Measurements from ENCODE around the gene TBXA2R.

Gene TBXA2R

GRCh38 chr19:3603121-3603811 is 3.4 kb downstream of the TBXA2R start:
- TF ChIP-seq CTCF (IDR thresholded peaks at IDR 0.05) = no peak

GRCh38 chr19:3601021-3601420 is 5.7 kb downstream of the TBXA2R start:
- no peak for TF ChIP-seq CTCF (IDR thresholded peaks at IDR 0.05)

- no peak for TF ChIP-seq CTCF (IDR thresholded peaks at IDR 0.05)
Measured at GRCh38 chr19:3599776-3600187, 6.9 kb downstream of the TBXA2R start.

- TF ChIP-seq CTCF (IDR thresholded peaks at IDR 0.05) = no peak
Measured at GRCh38 chr19:3595521-3596061, 11.1 kb downstream of the TBXA2R start.

GRCh38 chr19:3593156-3593555 is 13.5 kb downstream of the TBXA2R start:
- no peak for TF ChIP-seq CTCF (IDR thresholded peaks at IDR 0.05)

- TF ChIP-seq CTCF (IDR thresholded peaks at IDR 0.05) = no peak
Measured at GRCh38 chr19:3591876-3592613, 14.6 kb downstream of the TBXA2R start.

- TF ChIP-seq CTCF (IDR thresholded peaks at IDR 0.05) = no peak
Measured at GRCh38 chr19:3590991-3591659, 15.6 kb downstream of the TBXA2R start.

Measured in LNCAP (cell line).